IMR-90 (cell line): ENCODE data around the gene DMD. TPM values are rescaled to one million over a fixed set of nuclear protein-coding genes. Genes with fewer than 3 reads are reported as not detected.

ENCODE experiments used
- ATAC-seq: fragments of 200-7000 bp; cut with Tn5 transposase; 2 replicates; pipeline ENCODE4 v1.9.1; 2020; ENCODE audit warnings: low read depth, mild to moderate bottlenecking, moderate library complexity
- BruUV-seq: library from RNA; stranded (reverse); fragments of 400-500 nt; replicated peaks from 2 replicates; lab custom pipeline; 2021; lab: Mats Ljungman, UMichigan
- CTCF ChIA-PET: fragments of 300-600 bp; formaldehyde crosslinking; extraction: SDS; loops from one replicate; lab custom pipeline; 2021; ENCODE audit warnings: antibody characterized with exemption; lab: Yijun Ruan, JAX
- POLR2A ChIA-PET: fragments of 300-600 bp; sonication (Branson Sonifier 250); formaldehyde crosslinking; loops from one replicate; lab custom pipeline; 2022; ENCODE audit warnings: antibody characterized with exemption; ENCODE audit not compliant: unreplicated experiment; lab: Charles Lee
- DNase-seq: peaks from one replicate; pipeline ENCODE4 v3.0.0; 2013
- H2AFZ ChIP-seq: replicated peaks from 2 replicates; pipeline ENCODE3; 2013; ENCODE audit warnings: low read length, mild to moderate bottlenecking; ENCODE audit not compliant: poor library complexity
- H2AK5ac ChIP-seq: 2 replicates; pipeline ENCODE4 v1.6.1; 2013; ENCODE audit warnings: low read depth, low read length, inconsistent platforms
- H2AK9ac ChIP-seq: replicated peaks from 2 replicates; pipeline ENCODE3; 2013; ENCODE audit warnings: mild to moderate bottlenecking, low read depth, low read length, moderate library complexity; ENCODE audit not compliant: poor library complexity
- H2BK120ac ChIP-seq: 2 replicates; pipeline ENCODE4 v1.6.1; 2013; ENCODE audit warnings: low read depth, low read length, inconsistent platforms
- H2BK15ac ChIP-seq: 3 replicates; pipeline ENCODE4 v1.6.1; 2013; ENCODE audit warnings: low read depth, low read length, inconsistent platforms
- H2BK20ac ChIP-seq: 2 replicates; pipeline ENCODE4 v1.6.1; 2013; ENCODE audit warnings: low read depth, mild to moderate bottlenecking, inconsistent platforms, low read length, moderate library complexity
- H2BK5ac ChIP-seq: 2 replicates; pipeline ENCODE4 v1.6.1; 2013; ENCODE audit warnings: mild to moderate bottlenecking, low read depth, low read length, inconsistent platforms; ENCODE audit not compliant: poor library complexity, severe bottlenecking
- H3K14ac ChIP-seq: replicated peaks from 2 replicates; pipeline ENCODE4 v1.6.1; 2013; ENCODE audit warnings: low read depth, low read length, inconsistent platforms
- H3K18ac ChIP-seq: 2 replicates; pipeline ENCODE4 v1.6.1; 2013; ENCODE audit warnings: low read depth, low read length, control low read depth
- H3K23ac ChIP-seq: 2 replicates; pipeline ENCODE4 v1.6.1; 2013; ENCODE audit warnings: low read depth, low read length, inconsistent platforms
- H3K27ac ChIP-seq: 2 replicates; pipeline ENCODE4 v1.5.1; 2013; ENCODE audit warnings: mild to moderate bottlenecking, control low read depth, low read length; ENCODE audit not compliant: insufficient read depth
- H3K27me3 ChIP-seq: 2 replicates; pipeline ENCODE4 v1.6.1; 2013; ENCODE audit warnings: low read length; ENCODE audit not compliant: control insufficient read depth, insufficient read depth
- H3K36me3 ChIP-seq: 2 replicates; pipeline ENCODE4 v1.6.1; 2013; ENCODE audit warnings: low read length, mixed read lengths; ENCODE audit not compliant: control insufficient read depth, insufficient read depth
- H3K4ac ChIP-seq: 2 replicates; pipeline ENCODE4 v1.6.1; 2013; ENCODE audit warnings: low read depth, low read length, inconsistent platforms
- H3K4me1 ChIP-seq: 2 replicates; pipeline ENCODE4 v1.6.1; 2013; ENCODE audit warnings: low read length, mixed read lengths; ENCODE audit not compliant: control insufficient read depth, insufficient read depth
- H3K4me2 ChIP-seq: 2 replicates; pipeline ENCODE4 v1.6.1; 2013; ENCODE audit warnings: low read depth, mild to moderate bottlenecking, control low read depth, low read length, moderate library complexity
- H3K4me3 ChIP-seq: 2 replicates; pipeline ENCODE4 v1.5.1; 2013; ENCODE audit warnings: low read depth, mild to moderate bottlenecking, control low read depth, low read length, moderate library complexity; ENCODE audit not compliant: insufficient read depth
- H3K56ac ChIP-seq: 2 replicates; pipeline ENCODE4 v1.6.1; 2013; ENCODE audit warnings: low read length, inconsistent platforms; ENCODE audit not compliant: insufficient read depth; ENCODE audit errors: extremely low read depth
- H3K79me1 ChIP-seq, 2 experiments: 2 replicates each; pipeline ENCODE4 v1.6.1; 2013; ENCODE audit warnings: low read length in 2 of 2, inconsistent platforms in 1 of 2, low read depth in 1 of 2
- H3K9ac ChIP-seq: 2 replicates; pipeline ENCODE4 v1.6.1; 2013; ENCODE audit warnings: low read depth, low read length, control low read depth
- H3K9me1 ChIP-seq: 2 replicates; pipeline ENCODE4 v1.6.1; 2013; ENCODE audit warnings: low read length, inconsistent platforms; ENCODE audit not compliant: insufficient read depth
- H3K9me3 ChIP-seq: 2 replicates; pipeline ENCODE4 v1.6.1; 2013; ENCODE audit warnings: low read length; ENCODE audit not compliant: control insufficient read depth, insufficient read depth
- H4K20me1 ChIP-seq: 2 replicates; pipeline ENCODE4 v1.6.1; 2013; ENCODE audit warnings: low read length, inconsistent platforms; ENCODE audit not compliant: insufficient read depth
- H4K5ac ChIP-seq: 2 replicates; pipeline ENCODE4 v1.6.1; 2013; ENCODE audit warnings: mild to moderate bottlenecking, low read depth, low read length, control low read depth
- H4K8ac ChIP-seq, 2 experiments: 2 replicates each; pipeline ENCODE4 v1.6.1; 2013; ENCODE audit warnings: low read depth in 2 of 2, low read length in 2 of 2, control low read depth in 1 of 2, inconsistent platforms in 1 of 2
- H4K91ac ChIP-seq: 2 replicates; pipeline ENCODE4 v1.6.1; 2013; ENCODE audit warnings: low read depth, low read length, inconsistent platforms; ENCODE audit not compliant: insufficient read depth
- BHLHE40 ChIP-seq: fragments of 150-350 bp; IDR thresholded peaks from 2 replicates; pipeline ENCODE4 v1.6.1; 2016; ENCODE audit warnings: mild to moderate bottlenecking, low read depth, low read length
- CEBPB ChIP-seq: IDR thresholded peaks from 2 replicates; pipeline ENCODE4 v1.6.1; 2012; ENCODE audit warnings: low read depth, low read length, improper control_type of control experiment
- CHD1 ChIP-seq: IDR thresholded peaks from 2 replicates; pipeline ENCODE4 v1.6.1; 2012; ENCODE audit warnings: low read depth, low read length, improper control_type of control experiment
- CTCF ChIP-seq: conservative IDR thresholded peaks from 2 replicates; pipeline ENCODE4 v1.5.1; 2012; ENCODE audit warnings: mild to moderate bottlenecking, low read depth, low read length, improper control_type of control experiment
- FOS ChIP-seq: fragments of 150-350 bp; IDR thresholded peaks from 2 replicates; pipeline ENCODE4 v1.6.1; 2016; ENCODE audit warnings: low read depth, low read length
- MAFK ChIP-seq: IDR thresholded peaks from 2 replicates; pipeline ENCODE4 v1.6.1; 2012; ENCODE audit warnings: low read depth, low read length, improper control_type of control experiment
- MAZ ChIP-seq: IDR thresholded peaks from 2 replicates; pipeline ENCODE4 v1.6.1; 2012; ENCODE audit warnings: low read depth, mild to moderate bottlenecking, low read length, improper control_type of control experiment, moderate library complexity, borderline replicate concordance
- MXI1 ChIP-seq: IDR thresholded peaks from 2 replicates; pipeline ENCODE4 v1.6.1; 2012; ENCODE audit warnings: low read depth, mild to moderate bottlenecking, low read length, moderate library complexity, borderline replicate concordance
- NFE2L2 ChIP-seq: fragments of 150-350 bp; IDR thresholded peaks from 2 replicates; pipeline ENCODE4 v1.6.1; 2016; ENCODE audit warnings: low read depth, mild to moderate bottlenecking, low read length
- POLR2A ChIP-seq: IDR thresholded peaks from 2 replicates; pipeline ENCODE4 v1.6.1; 2012; ENCODE audit warnings: mild to moderate bottlenecking, low read depth, low read length
- RAD21 ChIP-seq: IDR thresholded peaks from 2 replicates; pipeline ENCODE4 v1.6.1; 2012; ENCODE audit warnings: low read length, improper control_type of control experiment
- RCOR1 ChIP-seq: IDR thresholded peaks from 2 replicates; pipeline ENCODE4 v1.6.1; 2012; ENCODE audit warnings: mild to moderate bottlenecking, low read length, improper control_type of control experiment; ENCODE audit not compliant: insufficient replicate concordance
- RFX5 ChIP-seq: IDR thresholded peaks from 2 replicates; pipeline ENCODE4 v1.8.0; 2012; ENCODE audit warnings: low read depth, mild to moderate bottlenecking, low read length, moderate library complexity
- SMC3 ChIP-seq: fragments of 150-350 bp; IDR thresholded peaks from 2 replicates; pipeline ENCODE4 v1.6.1; 2016; ENCODE audit warnings: low read depth, mild to moderate bottlenecking, antibody characterized with exemption, low read length, moderate library complexity
- WGBS, 2 experiments: methylation state at CpG; one replicate each; pipeline versions ENCODE4 v1.1.5 to v1.1.7; 2013; ENCODE audit warnings: missing lambda C conversion rate in 2 of 2; ENCODE audit not compliant: insufficient read length in 1 of 2; ENCODE audit errors: extremely low coverage in 2 of 2; 5-methylcytosine and 5-hydroxymethylcytosine counted together
- dilution Hi-C: fragments of 300-500 bp; cut with HindIII; formaldehyde crosslinking; loops from one replicate; pipeline ENCODE4 v1.14.3; 2018; ENCODE audit warnings: low sequenced_read_pairs; ENCODE audit not compliant: unreplicated experiment
- in situ Hi-C: fragments of 300-500 bp; cut with MboI; formaldehyde crosslinking; loops from 3 replicates; pipeline ENCODE4 v1.14.3; 2019; ENCODE audit warnings: low sequenced_read_pairs, inconsistent platforms, mixed read lengths
- intact Hi-C: fragments of 100-400 bp; cut with micrococcal nuclease; formaldehyde crosslinking; loops from 2 replicates; pipeline ENCODE4 v1.10.0; 2022
- polyA plus RNA-seq, 3 experiments: library from polyadenylated mRNA; depleted of rRNA; stranded (reverse); fragments of >200 nt; gene quantifications; 2 replicates each; pipeline ENCODE4 v1.2.3, GENCODE V29; 2012; ENCODE audit warnings: low replicate concordance in 1 of 3
- total RNA-seq: library from RNA; depleted of rRNA; stranded (reverse); fragments of >200 nt; gene quantifications from 2 replicates; pipeline ENCODE4 v1.2.3, GENCODE V29; 2012
- TF ChIP-seq, protein P1 (sequence below): fragments of 150-350 bp; IDR thresholded peaks from 2 replicates; pipeline ENCODE4 v1.6.1; 2016; ENCODE audit warnings: low read depth, mild to moderate bottlenecking, low read length, moderate library complexity, borderline replicate concordance
- TF ChIP-seq, protein P2 (sequence below): fragments of 150-350 bp; IDR thresholded peaks from 2 replicates; pipeline ENCODE4 v1.6.1; 2017; ENCODE audit warnings: mild to moderate bottlenecking, antibody characterized with exemption, low read length, low read depth

The DMD gene
- total and polyA plus RNA-seq, 2 of the 4 experiments (the other 2 are of a cell fraction) = 6.6 to 11.8 TPM

DNA sequence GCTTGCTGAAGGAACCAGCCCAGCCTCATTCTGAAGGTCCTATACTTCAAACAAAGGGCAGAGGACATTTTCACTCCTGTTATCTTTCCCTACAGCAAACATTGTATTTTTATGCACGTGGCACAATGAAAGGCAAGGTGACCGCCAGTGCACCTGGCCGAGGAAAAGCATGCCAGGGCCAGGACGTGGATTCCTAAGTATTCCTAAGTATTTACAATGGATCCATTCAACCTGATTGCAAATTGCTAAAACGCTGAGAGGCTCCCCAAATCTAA lies 2011.6 kb downstream of the DMD start:
- Histone ChIP-seq H2AFZ (no peak overlapping the region), H3K23ac (no peak overlapping the region), H2AK5ac (no peak overlapping the region), H3K9me1 (no peaks in the 10 kb centered on the region), H2BK120ac (no peak overlapping the region), H4K8ac (no peak overlapping the region), H3K4me2 (no peak overlapping the region), H3K79me1 (no peaks in the 10 kb centered on the region), H3K27me3 (no peaks in the 10 kb centered on the region), H3K9ac (no peak overlapping the region), H3K14ac (no peak overlapping the region), H2BK5ac (no peak overlapping the region), H3K27ac (no peak overlapping the region), H3K4me1 (no peaks in the 10 kb centered on the region), H4K91ac (no peak overlapping the region), H3K4ac (no peak overlapping the region), H2AK9ac (no peak overlapping the region), H3K9me3 (no peaks in the 10 kb centered on the region), H3K56ac (no peak overlapping the region), H2BK20ac (no peak overlapping the region), H4K5ac (no peak overlapping the region), H3K36me3 (no peaks in the 10 kb centered on the region), H3K4me3 (no peak overlapping the region), H3K18ac (no peak overlapping the region), H4K20me1 (no peaks in the 10 kb centered on the region), H2BK15ac (no peak overlapping the region)
- ChIA-PET POLR2A (no interaction called here), CTCF (interaction anchor here (0.5 kb wide), 1 partner anchor 107 kb away, joined by 3 read pairs; no protein-coding TSS in a partner anchor)
- 50% methylated on average over 2 of the region's 5 CpGs; no CpG with 5 or more reads in 1 of the 2 experiments for WGBS, 2 experiments
- in situ Hi-C loops = no loop called here
- intact Hi-C loops = no loop called here
- TF ChIP-seq POLR2A (no peak), CTCF (no peak), RCOR1 (no peak), MAZ (no peak), CHD1 (no peak), RFX5 (no peak), RAD21 (no peak), SMC3 (no peak), NFE2L2 (no peak), MXI1 (no peak), BHLHE40 (no peak), CEBPB (no peak), FOS (no peak), MAFK (no peak)
- TF ChIP-seq, protein P1, sequence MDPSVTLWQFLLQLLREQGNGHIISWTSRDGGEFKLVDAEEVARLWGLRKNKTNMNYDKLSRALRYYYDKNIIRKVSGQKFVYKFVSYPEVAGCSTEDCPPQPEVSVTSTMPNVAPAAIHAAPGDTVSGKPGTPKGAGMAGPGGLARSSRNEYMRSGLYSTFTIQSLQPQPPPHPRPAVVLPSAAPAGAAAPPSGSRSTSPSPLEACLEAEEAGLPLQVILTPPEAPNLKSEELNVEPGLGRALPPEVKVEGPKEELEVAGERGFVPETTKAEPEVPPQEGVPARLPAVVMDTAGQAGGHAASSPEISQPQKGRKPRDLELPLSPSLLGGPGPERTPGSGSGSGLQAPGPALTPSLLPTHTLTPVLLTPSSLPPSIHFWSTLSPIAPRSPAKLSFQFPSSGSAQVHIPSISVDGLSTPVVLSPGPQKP = no peak
- TF ChIP-seq, protein P2, sequence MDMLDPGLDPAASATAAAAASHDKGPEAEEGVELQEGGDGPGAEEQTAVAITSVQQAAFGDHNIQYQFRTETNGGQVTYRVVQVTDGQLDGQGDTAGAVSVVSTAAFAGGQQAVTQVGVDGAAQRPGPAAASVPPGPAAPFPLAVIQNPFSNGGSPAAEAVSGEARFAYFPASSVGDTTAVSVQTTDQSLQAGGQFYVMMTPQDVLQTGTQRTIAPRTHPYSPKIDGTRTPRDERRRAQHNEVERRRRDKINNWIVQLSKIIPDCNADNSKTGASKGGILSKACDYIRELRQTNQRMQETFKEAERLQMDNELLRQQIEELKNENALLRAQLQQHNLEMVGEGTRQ = no peak
- DNase-seq (no peak), ATAC-seq (no peak)
- BruUV-seq = no TSS peak
- dilution Hi-C loops = no loop called here
